H9 (cell line): ENCODE data around the gene NUP205. TPM values are rescaled to one million over a fixed set of nuclear protein-coding genes. Genes with fewer than 3 reads are reported as not detected.

Experiments used
- DNase-seq: peaks from one replicate; pipeline ENCODE4 v3.0.0-alpha.2; 2017
- H2AFZ ChIP-seq: one replicate; pipeline ENCODE4 v1.6.1; 2013; ENCODE audit warnings: mild to moderate bottlenecking, low read length, control low read depth, moderate library complexity
- H2AK5ac ChIP-seq: 2 replicates; pipeline ENCODE4 v1.6.1; 2013; ENCODE audit warnings: low read length, control low read depth, mixed read lengths; ENCODE audit not compliant: insufficient read length
- H2BK120ac ChIP-seq: one replicate; pipeline ENCODE4 v1.6.1; 2013; ENCODE audit warnings: low read depth, mild to moderate bottlenecking, low read length, control low read depth, inconsistent platforms; ENCODE audit not compliant: poor library complexity, severe bottlenecking
- H2BK12ac ChIP-seq: 2 replicates; pipeline ENCODE4 v1.6.1; 2013; ENCODE audit warnings: low read length, control low read depth, mixed read lengths, low read depth; ENCODE audit not compliant: insufficient read length
- H2BK15ac ChIP-seq: 2 replicates; pipeline ENCODE4 v1.6.1; 2013; ENCODE audit warnings: low read depth, low read length, control low read depth
- H2BK20ac ChIP-seq: one replicate; pipeline ENCODE4 v1.6.1; 2013; ENCODE audit warnings: low read depth, mild to moderate bottlenecking, low read length, control low read depth, inconsistent platforms; ENCODE audit not compliant: poor library complexity, severe bottlenecking
- H2BK5ac ChIP-seq: 2 replicates; pipeline ENCODE4 v1.6.1; 2013; ENCODE audit warnings: low read length, control low read depth, mixed read lengths; ENCODE audit not compliant: insufficient read length
- H3K14ac ChIP-seq: 2 replicates; pipeline ENCODE4 v1.6.1; 2013; ENCODE audit warnings: low read length, control low read depth; ENCODE audit not compliant: insufficient read depth
- H3K18ac ChIP-seq: 2 replicates; pipeline ENCODE4 v1.6.1; 2013; ENCODE audit warnings: low read depth, mild to moderate bottlenecking, mixed read lengths, low read length, control low read depth; ENCODE audit not compliant: insufficient read length
- H3K23ac ChIP-seq: 2 replicates; pipeline ENCODE4 v1.6.1; 2013; ENCODE audit warnings: low read length, control low read depth, mixed read lengths, low read depth; ENCODE audit not compliant: insufficient read length
- H3K23me2 ChIP-seq: 2 replicates; pipeline ENCODE4 v1.6.1; 2013; ENCODE audit warnings: low read depth, mild to moderate bottlenecking, mixed read lengths, low read length, control low read depth; ENCODE audit not compliant: insufficient read length, poor library complexity, severe bottlenecking
- H3K27ac ChIP-seq: 2 replicates; pipeline ENCODE4 v1.5.1; 2013; ENCODE audit warnings: low read length, control low read depth, mixed read lengths, low read depth; ENCODE audit not compliant: insufficient read length
- H3K27me3 ChIP-seq: 2 replicates; pipeline ENCODE4 v1.6.1; 2013; ENCODE audit warnings: low read length, control low read depth, inconsistent platforms; ENCODE audit not compliant: insufficient read depth
- H3K4ac ChIP-seq: 2 replicates; pipeline ENCODE4 v1.6.1; 2013; ENCODE audit warnings: low read depth, mild to moderate bottlenecking, control low read depth, inconsistent platforms, low read length, moderate library complexity
- H3K4me1 ChIP-seq: 2 replicates; pipeline ENCODE4 v1.6.1; 2013; ENCODE audit warnings: low read length, control low read depth, inconsistent platforms; ENCODE audit not compliant: insufficient read depth
- H3K4me2 ChIP-seq: 2 replicates; pipeline ENCODE4 v1.6.1; 2013; ENCODE audit warnings: low read length, control low read depth, mixed read lengths; ENCODE audit not compliant: insufficient read length, insufficient read depth
- H3K56ac ChIP-seq: 2 replicates; pipeline ENCODE4 v1.6.1; 2013; ENCODE audit warnings: low read depth, mild to moderate bottlenecking, mixed read lengths, low read length, control low read depth; ENCODE audit not compliant: insufficient read length
- H3K79me1 ChIP-seq: 2 replicates; pipeline ENCODE4 v1.6.1; 2013; ENCODE audit warnings: low read depth, mild to moderate bottlenecking, moderate library complexity, low read length, control low read depth, inconsistent platforms; ENCODE audit not compliant: insufficient read depth, poor library complexity, severe bottlenecking
- H3K79me2 ChIP-seq: 2 replicates; pipeline ENCODE4 v1.6.1; 2013; ENCODE audit warnings: low read length, control low read depth, inconsistent platforms; ENCODE audit not compliant: insufficient read depth
- H3K9ac ChIP-seq: 2 replicates; pipeline ENCODE4 v1.6.1; 2013; ENCODE audit warnings: low read length, control low read depth, mixed read lengths; ENCODE audit not compliant: insufficient read length; ENCODE audit errors: extremely low read depth
- H3K9me3 ChIP-seq: one replicate; pipeline ENCODE4 v1.6.1; 2013; ENCODE audit warnings: low read depth, low read length, inconsistent platforms; ENCODE audit not compliant: control insufficient read depth
- H3T11ph ChIP-seq: one replicate; pipeline ENCODE4 v1.6.1; 2013; ENCODE audit warnings: mild to moderate bottlenecking, low read length, control low read depth, inconsistent platforms
- H4K20me1 ChIP-seq: one replicate; pipeline ENCODE4 v1.6.1; 2013; ENCODE audit not compliant: control insufficient read depth, insufficient read length, insufficient read depth
- H4K5ac ChIP-seq: 2 replicates; pipeline ENCODE4 v1.6.1; 2013; ENCODE audit warnings: low read depth, mild to moderate bottlenecking, mixed read lengths, low read length, control low read depth; ENCODE audit not compliant: insufficient read length
- H4K8ac ChIP-seq: replicated peaks from 2 replicates; pipeline ENCODE4 v1.6.1; 2013; ENCODE audit warnings: low read length, control low read depth, mixed read lengths, low read depth; ENCODE audit not compliant: insufficient read length
- H4K91ac ChIP-seq: 2 replicates; pipeline ENCODE4 v1.6.1; 2013; ENCODE audit warnings: low read depth, mild to moderate bottlenecking, moderate library complexity, mixed read lengths, low read length, control low read depth; ENCODE audit not compliant: insufficient read length
- H3K27ac Mint-ChIP-seq, 3 experiments: 2 replicates in 2 of 3; 3 replicates in 1 of 3; pipeline ENCODE4 v1.8.0; 2020 to 2021; ENCODE audit warnings: mixed read lengths in 3 of 3, mild to moderate bottlenecking in 1 of 3, moderate library complexity in 1 of 3
- H3K27me3 Mint-ChIP-seq: 2 replicates; pipeline ENCODE4 v1.8.0; 2021; ENCODE audit warnings: low read depth, mild to moderate bottlenecking, moderate library complexity, mixed read lengths
- H3K36me3 Mint-ChIP-seq, 3 experiments: 2 replicates in 2 of 3; 3 replicates in 1 of 3; pipeline ENCODE4 v1.8.0; 2020 to 2021; ENCODE audit warnings: low read depth in 3 of 3, mixed read lengths in 3 of 3; ENCODE audit not compliant: insufficient read depth in 1 of 3
- H3K4me1 Mint-ChIP-seq, 2 experiments: 2 replicates each; pipeline ENCODE4 v1.8.0; 2020; ENCODE audit warnings: mixed read lengths in 2 of 2
- H3K4me3 Mint-ChIP-seq, 2 experiments: 2 replicates in 1 of 2; 3 replicates in 1 of 2; pipeline ENCODE4 v1.8.0; 2020 to 2021; ENCODE audit warnings: mild to moderate bottlenecking in 2 of 2, mixed read lengths in 2 of 2, moderate library complexity in 1 of 2
- H3K9me3 Mint-ChIP-seq, 2 experiments: 2 replicates in 1 of 2; 3 replicates in 1 of 2; pipeline ENCODE4 v1.8.0; 2020; ENCODE audit warnings: mild to moderate bottlenecking in 2 of 2, mixed read lengths in 2 of 2, moderate library complexity in 1 of 2
- CTCF ChIP-seq: fragments of 200-600 bp; sonication (generic); conservative IDR thresholded peaks from 3 replicates; pipeline ENCODE4 v1.8.0; 2021; ENCODE audit warnings: antibody characterized with exemption, mild to moderate bottlenecking
- WGBS: extraction: QIAGEN DNeasy Blood & Tissue Kit; methylation state at CpG from one replicate; pipeline ENCODE4 v1.1.7; 2013; ENCODE audit warnings: missing lambda C conversion rate, low lambda C conversion rate, mixed read lengths; ENCODE audit not compliant: insufficient read length; ENCODE audit errors: extremely low coverage; 5-methylcytosine and 5-hydroxymethylcytosine counted together
- total RNA-seq: library from RNA; stranded (reverse); gene quantifications from 2 replicates; pipeline ENCODE4 v1.2.1, GENCODE V29; 2021

The NUP205 gene
- total RNA-seq, 1 experiment from 2014 or later = 158 TPM

GRCh38 chr7:135693558-135693957, 135.8 kb downstream of the NUP205 start:
- Histone ChIP-seq H3T11ph (no peak overlapping the region), H2AK5ac (no peak overlapping the region), H4K5ac (no peak overlapping the region), H4K8ac (no peak overlapping the region), H2AFZ (no peak overlapping the region), H3K18ac (no peak overlapping the region), H3K79me2 (no peaks in the 10 kb centered on the region), H2BK5ac (no peak overlapping the region), H3K9ac (no peak overlapping the region), H3K23ac (no peak overlapping the region), H3K14ac (no peak overlapping the region; the same call in 1 of the 2 replicates), H2BK20ac (no peak overlapping the region), H3K4ac (no peak overlapping the region), H3K4me2 (no peak overlapping the region), H3K23me2 (no peaks in the 10 kb centered on the region), H2BK15ac (no peak overlapping the region), H3K9me3 (no peaks in the 10 kb centered on the region), H3K56ac (no peak overlapping the region), H4K91ac (no peak overlapping the region), H3K27ac (no peak overlapping the region), H4K20me1 (no peaks in the 10 kb centered on the region), H3K4me1 (no peaks in the 10 kb centered on the region), H3K79me1 (no peaks in the 10 kb centered on the region), H2BK12ac (no peak overlapping the region), H3K27me3 (no peaks in the 10 kb centered on the region), H2BK120ac (no peak overlapping the region)
- Mint-ChIP-seq H3K36me3 (peaks cover 0 to 11% (median 5%) of the 10 kb centered on the region in 3 experiments; a peak in 3 of 7 replicates), H3K27me3 (no peaks in the 10 kb centered on the region), H3K27ac (no peak overlapping the region), H3K4me3 (no peak overlapping the region), H3K9me3 (no peaks in the 10 kb centered on the region), H3K4me1 (peaks cover 8 to 9% of the 10 kb centered on the region in 2 experiments)
- no CpG with 5 or more reads among the region's 4 CpGs for WGBS
- no peak for TF ChIP-seq CTCF
- no peak for DNase-seq
